Measurements from ENCODE around the gene TENT4B. TPM values are rescaled to one million over a fixed set of nuclear protein-coding genes. Genes with fewer than 3 reads are reported as not detected.

The TENT4B gene
- total RNA-seq, 1 experiment from 2014 or later = 13.0 TPM

DNA sequence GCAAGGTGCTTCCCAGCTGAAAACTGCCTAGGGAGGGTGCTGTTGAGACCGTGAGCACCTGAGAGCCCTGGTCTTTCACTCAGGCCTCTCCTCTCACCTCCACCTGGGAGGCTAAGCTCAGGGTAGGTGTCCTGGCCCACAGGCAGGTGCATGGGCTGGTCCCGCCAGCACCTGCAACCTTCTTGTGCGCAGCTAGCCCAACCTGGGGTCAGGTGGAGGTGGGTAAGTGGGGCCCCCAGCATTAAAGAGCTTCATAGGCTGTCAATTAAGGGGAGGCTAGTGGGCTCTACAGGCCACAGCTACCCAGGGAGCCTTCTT is 122.0 kb downstream of the TENT4B start:
- H2AFZ ChIP-seq (ENCODE audit: low read length) = no peak overlapping the region
- H3K27ac Mint-ChIP-seq = no peak overlapping the region
- no peak overlapping the region for H2BK5ac ChIP-seq (ENCODE audit: insufficient read length, low read length)
- no peak overlapping the region for H2BK120ac ChIP-seq (ENCODE audit: low read depth, low read length, poor library complexity, severe bottlenecking)
- H3K79me2 ChIP-seq (ENCODE audit: insufficient read depth, low read length) = no peaks in the 10 kb centered on the region
- no peak overlapping the region for H2BK20ac ChIP-seq (ENCODE audit: low read depth, low read length, poor library complexity, severe bottlenecking)
- H3K4me2 ChIP-seq (ENCODE audit: insufficient read depth, insufficient read length, low read length) = no peak overlapping the region
- H3K9ac ChIP-seq (ENCODE audit: extremely low read depth, insufficient read length, low read length) = no peak overlapping the region
- no peak overlapping the region for H2BK12ac ChIP-seq (ENCODE audit: insufficient read length, low read depth, low read length)
- no peaks in the 10 kb centered on the region for H3K79me1 ChIP-seq (ENCODE audit: insufficient read depth, low read depth, low read length, poor library complexity, severe bottlenecking)
- peaks cover 0 to 2% of the 10 kb centered on the region in 2 experiments; a peak in 2 of 5 replicates for H3K9me3 Mint-ChIP-seq
- 0 out of 2 replicates have a peak, but pooled peaks cover 3% of the 10 kb centered on the region for H3K4me1 ChIP-seq (ENCODE audit: insufficient read depth, low read length)
- no peak overlapping the region for H3K14ac ChIP-seq (ENCODE audit: insufficient read depth, low read length)
- no peak overlapping the region for H3K4ac ChIP-seq (ENCODE audit: low read depth, low read length)
- H3K27me3 ChIP-seq (ENCODE audit: insufficient read depth, low read length) = no peaks in the 10 kb centered on the region
- H3K9me3 ChIP-seq (ENCODE audit: control insufficient read depth, low read depth, low read length) = no peaks in the 10 kb centered on the region
- WGBS (ENCODE audit: extremely low coverage, insufficient read length, low lambda C conversion rate) = no CpG with 5 or more reads among the region's 3 CpGs
- H3K4me3 Mint-ChIP-seq = no peak overlapping the region
- H3K4me1 Mint-ChIP-seq = peaks cover 11 to 17% of the 10 kb centered on the region in 2 experiments
- no peak overlapping the region for H4K91ac ChIP-seq (ENCODE audit: insufficient read length, low read depth, low read length)
- peaks cover 0 to 5% (median 0%) of the 10 kb centered on the region in 3 experiments; a peak in 3 of 7 replicates for H3K36me3 Mint-ChIP-seq (ENCODE audit: insufficient read depth in 1 of 3, low read depth in 3 of 3)
- no peaks in the 10 kb centered on the region for H3K23me2 ChIP-seq (ENCODE audit: insufficient read length, low read depth, low read length, poor library complexity, severe bottlenecking)
- no peak overlapping the region for H3K56ac ChIP-seq (ENCODE audit: insufficient read length, low read depth, low read length)
- DNase-seq = no peak
- H4K20me1 ChIP-seq (ENCODE audit: control insufficient read depth, insufficient read depth, insufficient read length) = no peaks in the 10 kb centered on the region
- no peak overlapping the region for H2BK15ac ChIP-seq (ENCODE audit: low read depth, low read length)
- H3K27me3 Mint-ChIP-seq (ENCODE audit: low read depth) = no peaks in the 10 kb centered on the region; the same call in 1 of the 2 replicates
- H3K27ac ChIP-seq (ENCODE audit: insufficient read length, low read depth, low read length) = no peak overlapping the region
- no peak overlapping the region for H3T11ph ChIP-seq (ENCODE audit: low read length)
- no peak overlapping the region for H3K18ac ChIP-seq (ENCODE audit: insufficient read length, low read depth, low read length)
- H4K5ac ChIP-seq (ENCODE audit: insufficient read length, low read depth, low read length) = no peak overlapping the region
- no peak overlapping the region for H3K23ac ChIP-seq (ENCODE audit: insufficient read length, low read depth, low read length)
- TF ChIP-seq, protein P1, sequence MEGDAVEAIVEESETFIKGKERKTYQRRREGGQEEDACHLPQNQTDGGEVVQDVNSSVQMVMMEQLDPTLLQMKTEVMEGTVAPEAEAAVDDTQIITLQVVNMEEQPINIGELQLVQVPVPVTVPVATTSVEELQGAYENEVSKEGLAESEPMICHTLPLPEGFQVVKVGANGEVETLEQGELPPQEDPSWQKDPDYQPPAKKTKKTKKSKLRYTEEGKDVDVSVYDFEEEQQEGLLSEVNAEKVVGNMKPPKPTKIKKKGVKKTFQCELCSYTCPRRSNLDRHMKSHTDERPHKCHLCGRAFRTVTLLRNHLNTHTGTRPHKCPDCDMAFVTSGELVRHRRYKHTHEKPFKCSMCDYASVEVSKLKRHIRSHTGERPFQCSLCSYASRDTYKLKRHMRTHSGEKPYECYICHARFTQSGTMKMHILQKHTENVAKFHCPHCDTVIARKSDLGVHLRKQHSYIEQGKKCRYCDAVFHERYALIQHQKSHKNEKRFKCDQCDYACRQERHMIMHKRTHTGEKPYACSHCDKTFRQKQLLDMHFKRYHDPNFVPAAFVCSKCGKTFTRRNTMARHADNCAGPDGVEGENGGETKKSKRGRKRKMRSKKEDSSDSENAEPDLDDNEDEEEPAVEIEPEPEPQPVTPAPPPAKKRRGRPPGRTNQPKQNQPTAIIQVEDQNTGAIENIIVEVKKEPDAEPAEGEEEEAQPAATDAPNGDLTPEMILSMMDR (conservative IDR thresholded peaks at IDR 0.05) = no peak
- no peak overlapping the region for H2AK5ac ChIP-seq (ENCODE audit: insufficient read length, low read length)
- H4K8ac ChIP-seq (replicated peaks; ENCODE audit: insufficient read length, low read depth, low read length) = no peak overlapping the region
